Stimulated activated naive CD4-positive, alpha-beta T cell (primary cell): Measurements from ENCODE around the gene ABITRAM.
"Not testable (repeated sequence)": the region's sequence is repeated elsewhere in the genome, so short reads cannot be mapped to it uniquely, and the experiment has no call there.

Experiments used
- DNase-seq, 6 experiments: peaks; one replicate each; lab custom pipeline; 2025; lab: John Stamatoyannopoulos, UW

The ABITRAM gene

GRCh38 chr9:108934323-108934893 lies at the start of gene ABITRAM:
ABITRAM (plus strand) TSS chr9:108934400; CDS start chr9:108934487, 87 bp downstream.
- DNase-seq: peak in 4 of 6 experiments; percentile 78 to 91 (median 83)

- no peak for DNase-seq
Measured at GRCh38 chr9:108884701-108885100, 49.5 kb upstream of the ABITRAM start.

- DNase-seq: no peak
Measured at GRCh38 chr9:108885643-108886348, 48.4 kb upstream of the ABITRAM start.

- DNase-seq: not testable (repeated sequence)
Measured at GRCh38 chr9:108886594-108887271, 47.5 kb upstream of the ABITRAM start.

GRCh38 chr9:108889649-108890067 lies 44.5 kb upstream of the ABITRAM start:
- DNase-seq: no peak

GRCh38 chr9:108894225-108894997 lies 39.8 kb upstream of the ABITRAM start:
- DNase-seq: no peak

GRCh38 chr9:108897324-108898096 lies 36.7 kb upstream of the ABITRAM start:
- DNase-seq: no peak

- DNase-seq: not testable (repeated sequence)
Measured at GRCh38 chr9:108899023-108899695, 35.0 kb upstream of the ABITRAM start.

- no peak for DNase-seq
Measured at GRCh38 chr9:108900176-108900575, 34.0 kb upstream of the ABITRAM start.

- no peak for DNase-seq
Measured at GRCh38 chr9:108903420-108904103, 30.6 kb upstream of the ABITRAM start.

GRCh38 chr9:108904161-108904560 lies 30.0 kb upstream of the ABITRAM start:
- no peak for DNase-seq

- DNase-seq: no peak
Measured at GRCh38 chr9:108905494-108905893, 28.7 kb upstream of the ABITRAM start.

- no peak for DNase-seq
Measured at GRCh38 chr9:108910402-108910801, 23.8 kb upstream of the ABITRAM start.

GRCh38 chr9:108910914-108911313 lies 23.3 kb upstream of the ABITRAM start:
- DNase-seq: no peak

GRCh38 chr9:108911820-108912219 lies 22.4 kb upstream of the ABITRAM start:
- DNase-seq: peak in 2 of 6 experiments; percentile 13 to 26

GRCh38 chr9:108913391-108913790 lies 20.8 kb upstream of the ABITRAM start:
- DNase-seq: no peak

GRCh38 chr9:108919517-108919916 lies 14.7 kb upstream of the ABITRAM start:
- DNase-seq: no peak

- not testable (repeated sequence) for DNase-seq
Measured at GRCh38 chr9:108920401-108920800, 13.8 kb upstream of the ABITRAM start.

- no peak for DNase-seq
Measured at GRCh38 chr9:108921200-108921599, 13.0 kb upstream of the ABITRAM start.

- DNase-seq: no peak
Measured at GRCh38 chr9:108924466-108924865, 9.7 kb upstream of the ABITRAM start.
